Fibroblast of the aortic adventitia (primary cell): ENCODE results near the gene KRTAP10-10. TPM values are rescaled to one million over a fixed set of nuclear protein-coding genes. Genes with fewer than 3 reads are reported as not detected.

Source experiments
- DNase-seq: peaks from one replicate; pipeline ENCODE4 v3.0.0-alpha.2; 2010; ENCODE audit warnings: low read depth
- H3K4me3 ChIP-seq: 2 replicates; pipeline ENCODE4 v1.5.1; 2011; ENCODE audit warnings: low read depth, mild to moderate bottlenecking, control low read depth, low read length, moderate library complexity
- total RNA-seq: library from RNA; depleted of rRNA; stranded (reverse); fragments of >200 nt; gene quantifications from 2 replicates; pipeline ENCODE4 v1.2.3, GENCODE V29; 2012; ENCODE audit warnings: low replicate concordance
- TF ChIP-seq, protein P1 (sequence below): IDR thresholded peaks from 2 replicates; pipeline ENCODE4 v1.5.1; 2011; ENCODE audit warnings: mild to moderate bottlenecking, low read length, control low read depth, inconsistent platforms; ENCODE audit not compliant: insufficient read depth

The KRTAP10-10 gene
- total RNA-seq, 1 donor = not detected

DNA sequence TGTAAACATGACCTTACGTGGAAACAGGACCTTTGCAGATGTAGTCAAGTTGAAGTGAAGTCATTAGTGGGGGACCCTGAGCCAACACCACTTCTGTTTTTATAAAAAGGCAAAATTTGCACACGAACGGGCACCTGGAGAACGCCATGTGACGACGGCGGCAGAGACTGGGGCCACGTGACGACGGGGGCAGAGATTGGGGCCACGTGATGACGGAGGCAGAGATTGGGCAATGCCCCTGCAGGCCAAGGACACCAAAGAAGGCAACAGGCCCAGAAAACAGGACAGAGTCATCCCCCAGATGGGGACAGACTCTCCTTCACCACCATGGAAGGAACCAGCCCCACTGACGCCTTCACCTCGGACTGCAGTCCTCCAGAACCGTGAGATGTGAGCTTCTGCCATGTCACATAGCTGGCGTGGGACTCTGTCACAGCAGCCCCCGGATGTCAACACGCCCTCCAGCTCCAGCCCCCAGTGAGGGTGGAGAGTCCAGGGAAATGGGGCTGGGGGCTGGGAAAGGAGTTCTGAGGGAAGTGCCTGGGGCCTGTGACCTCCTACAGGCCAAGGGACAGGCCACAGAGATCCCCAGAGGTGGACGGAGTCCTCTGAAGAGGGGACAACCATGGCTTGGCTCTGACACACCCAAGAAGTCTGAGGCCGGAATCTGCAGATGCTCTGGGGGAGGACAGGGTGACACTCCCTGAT, 13.3 kb downstream of the KRTAP10-10 start:
- TF ChIP-seq, protein P1, sequence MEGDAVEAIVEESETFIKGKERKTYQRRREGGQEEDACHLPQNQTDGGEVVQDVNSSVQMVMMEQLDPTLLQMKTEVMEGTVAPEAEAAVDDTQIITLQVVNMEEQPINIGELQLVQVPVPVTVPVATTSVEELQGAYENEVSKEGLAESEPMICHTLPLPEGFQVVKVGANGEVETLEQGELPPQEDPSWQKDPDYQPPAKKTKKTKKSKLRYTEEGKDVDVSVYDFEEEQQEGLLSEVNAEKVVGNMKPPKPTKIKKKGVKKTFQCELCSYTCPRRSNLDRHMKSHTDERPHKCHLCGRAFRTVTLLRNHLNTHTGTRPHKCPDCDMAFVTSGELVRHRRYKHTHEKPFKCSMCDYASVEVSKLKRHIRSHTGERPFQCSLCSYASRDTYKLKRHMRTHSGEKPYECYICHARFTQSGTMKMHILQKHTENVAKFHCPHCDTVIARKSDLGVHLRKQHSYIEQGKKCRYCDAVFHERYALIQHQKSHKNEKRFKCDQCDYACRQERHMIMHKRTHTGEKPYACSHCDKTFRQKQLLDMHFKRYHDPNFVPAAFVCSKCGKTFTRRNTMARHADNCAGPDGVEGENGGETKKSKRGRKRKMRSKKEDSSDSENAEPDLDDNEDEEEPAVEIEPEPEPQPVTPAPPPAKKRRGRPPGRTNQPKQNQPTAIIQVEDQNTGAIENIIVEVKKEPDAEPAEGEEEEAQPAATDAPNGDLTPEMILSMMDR = no peak
- H3K4me3 ChIP-seq = no peak overlapping the region
- no peak for DNase-seq

DNA sequence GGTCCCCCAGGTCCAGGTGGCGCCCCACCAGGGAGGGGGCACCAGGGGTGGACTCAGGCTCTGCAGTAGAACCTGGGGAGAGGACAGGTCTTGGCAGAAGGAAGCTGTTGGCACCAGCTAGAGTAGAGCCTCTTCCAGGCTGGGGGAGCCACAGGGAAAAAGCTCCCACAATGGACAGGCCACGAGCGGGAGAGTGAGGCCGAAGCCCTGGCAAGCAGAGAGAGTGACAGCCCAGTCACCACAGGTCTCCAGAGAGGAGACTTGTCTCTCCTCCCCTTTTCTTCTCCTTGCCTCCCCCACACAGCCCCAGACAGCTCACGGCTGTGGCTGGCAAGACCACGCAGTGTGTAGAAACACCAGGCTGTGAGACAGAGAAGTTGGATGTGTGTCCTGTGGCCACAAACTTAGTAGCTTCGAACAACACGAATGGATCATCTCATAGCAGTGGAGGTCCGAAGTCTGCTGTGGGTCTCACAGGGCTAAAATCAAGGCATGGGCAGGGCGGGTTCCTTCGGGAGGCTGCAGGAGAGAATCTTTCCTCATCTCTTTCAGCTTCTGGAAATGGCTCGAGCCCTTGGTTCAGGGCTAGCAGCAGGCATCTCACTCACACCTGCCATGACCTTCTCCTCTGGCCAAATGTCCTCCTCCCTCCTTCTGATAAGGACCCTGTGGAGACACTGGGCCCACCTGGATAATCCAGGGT, 14.0 kb downstream of the KRTAP10-10 start:
- no peak for DNase-seq
- H3K4me3 ChIP-seq = no peak overlapping the region
- TF ChIP-seq, protein P1 = no peak

DNA sequence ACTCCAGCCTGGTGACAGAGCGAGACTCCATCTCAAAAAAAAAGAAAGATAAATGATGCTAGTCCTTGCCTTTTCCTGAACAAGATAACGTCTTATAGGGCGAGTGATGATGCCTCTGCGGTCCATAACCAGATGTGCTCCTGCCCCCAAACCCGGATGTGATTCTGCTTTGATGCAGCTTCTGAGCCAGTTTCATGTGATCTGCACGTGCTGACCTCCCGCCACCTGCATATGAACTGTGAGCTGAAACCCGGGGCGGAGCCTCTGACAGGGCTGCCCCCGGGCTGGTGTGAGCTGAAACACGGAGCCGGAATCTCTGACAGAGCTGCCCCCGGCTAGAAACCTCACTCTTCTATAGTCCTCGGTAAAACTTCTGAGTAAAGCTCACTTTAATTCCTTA, 16.0 kb downstream of the KRTAP10-10 start:
- H3K4me3 ChIP-seq = no peak overlapping the region

DNA sequence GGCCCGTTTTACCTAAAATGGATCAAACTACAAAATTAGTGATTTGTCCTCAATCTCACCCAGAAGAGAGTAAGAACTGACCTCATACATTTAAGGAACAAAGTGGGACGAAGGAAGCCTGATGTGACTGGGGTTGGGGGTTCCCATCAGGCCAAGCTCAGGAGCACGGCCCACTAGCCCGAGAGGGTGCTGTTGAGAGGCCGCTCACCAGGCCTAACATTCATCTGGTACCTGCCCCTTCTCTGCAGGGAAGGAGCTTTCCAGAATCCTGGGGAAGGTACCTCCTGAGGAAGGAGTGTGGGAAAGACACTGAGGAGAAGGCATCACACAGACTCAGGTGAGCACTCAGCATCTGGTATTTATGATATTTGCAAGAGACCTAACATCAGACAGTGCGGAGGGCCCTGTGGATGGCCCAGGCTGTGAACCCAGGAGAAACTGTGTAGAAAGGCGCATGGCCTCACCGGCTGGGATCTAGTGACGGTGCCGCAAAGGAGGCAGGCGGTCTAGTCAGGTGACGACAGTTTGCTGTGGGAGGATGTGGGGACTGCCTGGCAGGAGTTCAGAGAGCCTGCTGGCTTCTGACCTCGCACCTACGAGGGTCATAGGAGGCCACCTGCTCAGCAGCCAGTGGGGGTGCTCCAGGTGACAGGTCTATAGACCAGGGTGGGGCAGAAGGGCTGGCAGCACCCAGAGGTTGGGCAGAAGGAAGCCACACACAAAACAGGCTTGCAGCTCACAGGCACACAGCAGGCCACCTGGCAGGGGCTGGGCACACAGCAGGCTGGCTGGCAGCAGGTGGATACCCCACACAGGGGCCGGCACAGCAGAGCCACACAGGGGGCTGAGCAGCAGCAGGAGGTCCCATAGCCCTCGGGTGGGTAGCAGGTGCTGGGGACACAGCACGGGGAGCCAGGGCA, 16.8 kb downstream of the KRTAP10-10 start:
- no peak overlapping the region for H3K4me3 ChIP-seq
- TF ChIP-seq, protein P1 = no peak
- no peak for DNase-seq

More for the DNA sequence above, 16.0 kb downstream of the KRTAP10-10 start:
- no peak for DNase-seq
- TF ChIP-seq, protein P1 = no peak

DNA sequence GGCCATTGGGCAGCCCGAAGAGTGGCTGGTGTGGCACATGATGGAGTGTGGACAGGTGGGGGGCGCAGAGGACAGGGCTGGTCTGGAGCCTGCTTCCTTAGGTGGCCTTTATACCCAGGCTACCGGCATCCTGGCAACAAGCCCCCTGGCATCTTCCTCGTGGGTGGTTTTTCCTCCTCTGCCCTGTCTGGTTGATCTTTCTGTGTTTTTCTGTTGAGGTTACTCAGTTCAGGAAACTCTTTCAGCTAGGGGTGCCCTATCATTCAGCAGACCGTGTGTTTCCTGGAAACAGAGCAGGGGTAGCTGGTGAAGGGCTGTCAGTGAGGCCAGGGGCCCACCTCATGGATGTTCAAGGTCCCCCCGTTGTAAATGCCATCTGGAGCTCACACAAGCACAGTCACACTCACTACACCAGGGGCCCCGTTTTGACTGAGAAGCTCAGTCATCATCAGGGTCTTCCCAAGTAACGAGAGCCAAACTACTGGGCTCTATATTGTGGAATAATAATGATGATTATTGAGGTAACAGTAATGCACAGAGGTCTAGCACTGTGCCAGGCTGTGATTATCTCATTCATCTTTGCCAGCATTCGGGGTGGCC, 17.5 kb downstream of the KRTAP10-10 start, which contains the start of gene KRTAP12-4:
Gene KRTAP12-4, minus strand, starts transcription at position 84 of the 600 bp plus-strand sequence. Its CDS starts 45 bp downstream, at position 39.
- TF ChIP-seq, protein P1 = no peak
- DNase-seq = no peak
- no peak within 1 kb of the TSS for H3K4me3 ChIP-seq

DNA sequence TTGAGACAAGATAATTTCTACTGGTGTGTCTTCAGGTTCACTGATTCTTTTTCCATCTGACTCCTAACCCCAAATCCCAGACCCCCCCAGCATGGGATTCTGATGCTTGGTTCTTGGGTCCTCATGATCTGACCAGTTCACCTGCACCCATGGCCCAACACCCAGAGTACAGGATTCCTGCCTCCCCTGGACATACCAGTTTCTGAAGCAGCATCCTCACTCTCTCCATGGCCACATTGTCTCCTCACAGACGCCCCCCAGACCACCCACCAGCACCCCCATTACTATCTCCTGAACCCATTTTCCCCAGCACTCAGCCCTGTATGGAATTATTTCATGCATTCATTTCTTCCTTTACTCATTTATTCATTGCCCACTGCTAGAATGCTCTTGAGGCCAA, 19.7 kb downstream of the KRTAP10-10 start:
- TF ChIP-seq, protein P1 = no peak
- no peak overlapping the region for H3K4me3 ChIP-seq
- DNase-seq = no peak
